HG03103 (cell line): ENCODE results near the gene IL22RA1.

ENCODE experiments used
- ATAC-seq: cut with Tn5 transposase; IDR thresholded peaks from one replicate; pipeline ENCODE4 v1.9.1; 2021; ENCODE audit warnings: low read depth; ENCODE audit not compliant: unreplicated experiment

IL22RA1 gene

GRCh38 chr1:24167008-24167407 is 24.1 kb upstream of the IL22RA1 start:
- no peak for ATAC-seq

- no peak for ATAC-seq
Measured at GRCh38 chr1:24165500-24165899, 22.6 kb upstream of the IL22RA1 start.

GRCh38 chr1:24164004-24164403 is 21.1 kb upstream of the IL22RA1 start:
- ATAC-seq: no peak

GRCh38 chr1:24162201-24162600 is 19.3 kb upstream of the IL22RA1 start:
- no peak for ATAC-seq

- ATAC-seq: no peak
Measured at GRCh38 chr1:24161270-24161669, 18.3 kb upstream of the IL22RA1 start.

GRCh38 chr1:24159366-24159765 is 16.4 kb upstream of the IL22RA1 start:
- ATAC-seq: no peak

GRCh38 chr1:24157918-24158481 is 15.1 kb upstream of the IL22RA1 start:
- ATAC-seq: no peak

- no peak for ATAC-seq
Measured at GRCh38 chr1:24156542-24157260, 13.8 kb upstream of the IL22RA1 start.

- no peak for ATAC-seq
Measured at GRCh38 chr1:24155011-24155782, 12.3 kb upstream of the IL22RA1 start.

GRCh38 chr1:24154215-24154614 is 11.3 kb upstream of the IL22RA1 start:
- ATAC-seq: no peak

GRCh38 chr1:24152631-24153494 is 9.9 kb upstream of the IL22RA1 start:
- no peak for ATAC-seq

- no peak for ATAC-seq
Measured at GRCh38 chr1:24151175-24151533, 8.2 kb upstream of the IL22RA1 start.

GRCh38 chr1:24150234-24151174 is 7.6 kb upstream of the IL22RA1 start:
- ATAC-seq: no peak

GRCh38 chr1:24149866-24150233 is 6.9 kb upstream of the IL22RA1 start:
- no peak for ATAC-seq

- no peak for ATAC-seq
Measured at GRCh38 chr1:24147816-24148215, 4.9 kb upstream of the IL22RA1 start.

- ATAC-seq: no peak
Measured at GRCh38 chr1:24147194-24147593, 4.3 kb upstream of the IL22RA1 start.

- no peak for ATAC-seq
Measured at GRCh38 chr1:24141311-24141997, 1.5 kb downstream of the IL22RA1 start.

GRCh38 chr1:24140741-24141181 is 2.2 kb downstream of the IL22RA1 start:
- ATAC-seq: no peak

GRCh38 chr1:24139841-24140425 is 3.0 kb downstream of the IL22RA1 start:
- ATAC-seq: no peak
